ENCODE measurements around the gene CD300A.

DNA sequence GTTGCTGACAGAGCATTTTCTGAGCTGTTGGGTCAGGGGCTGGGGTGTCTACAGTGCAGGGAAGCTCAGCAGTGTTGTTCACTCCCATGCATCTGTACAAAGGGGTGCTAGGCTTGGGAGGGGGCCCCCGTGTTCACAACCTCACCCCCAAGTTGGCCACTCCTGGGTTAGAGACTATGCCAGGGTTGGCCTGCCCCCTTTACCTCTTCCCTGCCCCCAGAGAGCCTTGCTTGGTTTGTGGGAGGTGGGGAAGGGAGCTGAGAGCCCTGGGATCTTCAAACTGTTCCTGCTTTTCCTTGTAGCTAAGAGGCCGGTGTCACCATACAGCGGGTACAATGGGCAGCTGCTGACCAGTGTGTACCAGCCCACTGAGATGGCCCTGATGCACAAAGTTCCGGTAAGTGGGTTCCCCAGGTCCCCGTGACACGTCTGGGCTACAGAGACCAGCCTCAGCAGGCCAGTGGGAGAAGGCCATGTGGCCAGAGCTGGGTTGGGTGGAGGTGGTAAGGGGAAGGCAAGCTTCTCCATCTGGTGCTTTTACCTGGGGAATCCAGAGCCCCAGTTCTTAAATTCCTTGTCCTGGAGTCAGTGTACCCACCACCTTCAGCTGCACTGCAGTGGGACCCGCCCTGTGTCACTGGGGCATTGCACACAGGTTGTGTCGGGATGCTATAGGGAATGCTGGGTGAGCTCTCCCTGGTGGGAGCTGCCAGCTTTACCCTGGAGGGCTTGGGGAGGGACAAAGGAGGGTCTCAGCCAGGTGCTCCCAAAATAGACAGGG lies 22.7 kb upstream of the CD300A start:
- TF ChIP-seq YY1 (IDR thresholded peaks at IDR 0.05; ENCODE audit: low read depth), result no peak
- TF ChIP-seq EP300 (IDR thresholded peaks at IDR 0.05; ENCODE audit: borderline replicate concordance), result no peak
- TF ChIP-seq TAF1 (IDR thresholded peaks at IDR 0.05; ENCODE audit: low read depth), result no peak
- no peak for TF ChIP-seq CEBPB (IDR thresholded peaks at IDR 0.05)
